Measurements from ENCODE around the gene SLC44A3. TPM values are rescaled to one million over a fixed set of nuclear protein-coding genes. Genes with fewer than 3 reads are reported as not detected.

The SLC44A3 gene
- total and polyA plus RNA-seq, 7 donors: 1.2 to 28.5 (median 4.7) TPM

- TF ChIP-seq EP300 (IDR thresholded peaks at IDR 0.05) (no peak), POLR2A (IDR thresholded peaks at IDR 0.05) (no peak), POLR2AphosphoS5 (IDR thresholded peaks at IDR 0.05) (peak; percentile 39 to 79 (median 60))
- TF ChIP-seq, protein P1, sequence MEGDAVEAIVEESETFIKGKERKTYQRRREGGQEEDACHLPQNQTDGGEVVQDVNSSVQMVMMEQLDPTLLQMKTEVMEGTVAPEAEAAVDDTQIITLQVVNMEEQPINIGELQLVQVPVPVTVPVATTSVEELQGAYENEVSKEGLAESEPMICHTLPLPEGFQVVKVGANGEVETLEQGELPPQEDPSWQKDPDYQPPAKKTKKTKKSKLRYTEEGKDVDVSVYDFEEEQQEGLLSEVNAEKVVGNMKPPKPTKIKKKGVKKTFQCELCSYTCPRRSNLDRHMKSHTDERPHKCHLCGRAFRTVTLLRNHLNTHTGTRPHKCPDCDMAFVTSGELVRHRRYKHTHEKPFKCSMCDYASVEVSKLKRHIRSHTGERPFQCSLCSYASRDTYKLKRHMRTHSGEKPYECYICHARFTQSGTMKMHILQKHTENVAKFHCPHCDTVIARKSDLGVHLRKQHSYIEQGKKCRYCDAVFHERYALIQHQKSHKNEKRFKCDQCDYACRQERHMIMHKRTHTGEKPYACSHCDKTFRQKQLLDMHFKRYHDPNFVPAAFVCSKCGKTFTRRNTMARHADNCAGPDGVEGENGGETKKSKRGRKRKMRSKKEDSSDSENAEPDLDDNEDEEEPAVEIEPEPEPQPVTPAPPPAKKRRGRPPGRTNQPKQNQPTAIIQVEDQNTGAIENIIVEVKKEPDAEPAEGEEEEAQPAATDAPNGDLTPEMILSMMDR (IDR thresholded peaks at IDR 0.05): peak in 3 of 4 experiments; percentile 36 to 49 (median 45)
- Histone ChIP-seq H3K27ac (peak overlapping the region; percentile 74 to 81 (median 80)), H3K4me1 (peaks cover 0 to 36% (median 32%) of the 10 kb centered on the region in 4 donors), H3K9me3 (no peaks in the 10 kb centered on the region), H3K36me3 (no peaks in the 10 kb centered on the region), H3K27me3 (no peaks in the 10 kb centered on the region), H3K4me3 (peak overlapping the region in 2 of 4 donors; percentile 24 to 30)
- WGBS, 2 donors: 19 to 46% methylated on average over 7 of the region's 7 CpGs
- DNase-seq: peak; percentile 77
- intact Hi-C loops (cut with DNase I): loop anchor here (5.0 to 10.0 kb wide), 2 partner anchors 260 to 387 kb away; partner anchors contain the start of genes ABCD3 and F3
These were observed 18.1 kb upstream of the SLC44A3 start for GRCh38 chr1:94801919-94802546.

GRCh38 chr1:94803106-94803505, 17.1 kb upstream of the SLC44A3 start:
- DNase-seq: no peak
- no peak for TF ChIP-seq POLR2A (IDR thresholded peaks at IDR 0.05)
- TF ChIP-seq, protein P1 (IDR thresholded peaks at IDR 0.05): no peak
- TF ChIP-seq POLR2AphosphoS5 (IDR thresholded peaks at IDR 0.05): no peak
- no peak for TF ChIP-seq EP300 (IDR thresholded peaks at IDR 0.05)
- intact Hi-C loops (cut with DNase I): loop anchor here (5.0 to 10.0 kb wide), 2 partner anchors 261 to 388 kb away; partner anchors contain the start of genes ABCD3 and F3
- Histone ChIP-seq H3K36me3 (no peaks in the 10 kb centered on the region), H3K4me1 (peaks cover 0 to 36% (median 32%) of the 10 kb centered on the region in 4 donors), H3K27me3 (no peaks in the 10 kb centered on the region), H3K4me3 (no peak overlapping the region), H3K27ac (peak overlapping the region; percentile 74 to 81 (median 80)), H3K9me3 (no peaks in the 10 kb centered on the region)
- 19 to 58% methylated on average over 3 of the region's 3 CpGs for WGBS, 2 donors

DNA sequence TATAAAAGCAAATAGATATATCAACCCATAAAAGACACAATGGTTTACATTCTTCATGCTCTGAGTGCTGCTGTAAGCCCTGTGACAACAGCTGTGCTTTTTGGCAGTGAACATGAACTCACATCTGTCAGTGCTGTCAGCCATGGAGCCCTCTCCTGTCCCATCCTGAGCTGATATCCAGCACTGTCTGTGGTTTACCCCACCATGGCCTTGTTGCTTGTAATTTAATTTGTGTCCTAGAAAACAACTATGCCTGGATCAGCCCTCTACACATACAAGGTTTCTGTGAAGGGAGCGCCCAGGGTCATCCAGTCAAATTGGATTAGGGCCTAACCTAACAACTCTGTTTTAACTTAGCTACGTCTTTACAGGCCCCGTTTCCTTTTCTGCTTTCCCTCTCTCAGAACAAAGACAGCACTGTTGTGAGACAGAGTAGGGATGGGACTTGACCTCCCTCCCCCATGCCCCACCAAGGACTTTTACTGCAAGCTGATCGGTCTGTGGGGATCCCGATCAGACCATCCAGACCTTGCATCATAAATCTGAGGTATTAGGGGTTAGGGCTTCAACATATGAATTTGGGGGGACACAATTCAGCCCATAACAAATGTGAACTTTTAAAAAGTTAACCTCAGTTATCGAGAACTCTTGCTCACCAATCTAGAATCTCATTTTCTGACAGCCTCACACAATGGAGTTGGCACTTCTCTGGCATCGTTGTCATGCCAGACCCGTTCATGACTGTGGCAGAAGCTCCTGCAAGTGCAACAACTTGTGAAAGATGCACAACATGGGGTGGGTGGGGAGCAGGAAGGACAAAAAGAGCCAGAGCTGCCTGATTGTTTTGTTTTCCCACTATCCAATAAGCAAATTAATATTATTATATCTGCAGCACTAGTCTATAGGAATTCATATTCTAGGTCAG, 16.4 kb upstream of the SLC44A3 start:
- Histone ChIP-seq H3K4me1 (peaks cover 0 to 36% (median 32%) of the 10 kb centered on the region in 4 donors), H3K36me3 (no peaks in the 10 kb centered on the region), H3K9me3 (no peaks in the 10 kb centered on the region), H3K27ac (peak overlapping the region; percentile 74 to 81 (median 80)), H3K4me3 (no peak overlapping the region), H3K27me3 (no peaks in the 10 kb centered on the region)
- no peak for TF ChIP-seq POLR2A (IDR thresholded peaks at IDR 0.05)
- peak in 3 of 4 donors; percentile 14 to 40 (median 39) for TF ChIP-seq POLR2AphosphoS5 (IDR thresholded peaks at IDR 0.05)
- DNase-seq: peak; percentile 71
- WGBS, 2 donors: 12 to 60% methylated on average over 8 of the region's 8 CpGs
- intact Hi-C loops (cut with DNase I): loop anchor here (5.0 to 10.0 kb wide), 2 partner anchors 261 to 389 kb away; partner anchors contain the start of genes ABCD3 and F3

DNA sequence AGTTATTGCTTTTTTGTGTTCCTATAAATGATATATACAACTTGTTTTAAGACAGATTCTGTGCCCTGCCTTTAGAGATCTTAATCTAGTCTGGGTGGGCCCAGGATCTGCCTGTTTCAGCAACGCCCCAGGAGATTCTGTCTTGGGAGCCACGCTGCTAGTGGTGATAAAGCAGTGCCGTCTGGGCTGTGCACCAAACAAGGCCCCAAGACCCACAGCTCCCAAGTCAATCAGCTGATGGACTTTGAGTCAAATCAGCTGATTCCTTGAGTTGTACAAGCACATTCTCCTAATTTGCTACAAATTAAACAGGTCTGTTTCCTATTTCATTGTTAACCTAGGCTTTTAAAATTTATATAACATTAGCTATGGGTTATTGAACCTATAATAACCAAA, 15.7 kb upstream of the SLC44A3 start:
- H3K27ac ChIP-seq: peak overlapping the region; percentile 74 to 81 (median 80)
- WGBS, 2 donors: 28 to 69% methylated on average over 3 of the region's 3 CpGs
- peaks cover 0 to 36% (median 32%) of the 10 kb centered on the region in 4 donors for H3K4me1 ChIP-seq
- TF ChIP-seq EP300 (IDR thresholded peaks at IDR 0.05) (no peak), POLR2AphosphoS5 (IDR thresholded peaks at IDR 0.05) (no peak), POLR2A (IDR thresholded peaks at IDR 0.05) (no peak)
- TF ChIP-seq, protein P1 (IDR thresholded peaks at IDR 0.05): no peak
- H3K27me3 ChIP-seq: no peaks in the 10 kb centered on the region
- no peaks in the 10 kb centered on the region for H3K9me3 ChIP-seq
- DNase-seq: no peak
- no peak overlapping the region for H3K4me3 ChIP-seq
- H3K36me3 ChIP-seq: no peaks in the 10 kb centered on the region
- intact Hi-C loops (cut with DNase I): loop anchor here (5.0 to 10.0 kb wide), 2 partner anchors 262 to 390 kb away; partner anchors contain the start of genes ABCD3 and F3
